Measurements from ENCODE around the gene HEPACAM2.

Gene HEPACAM2

GRCh38 chr7:93235541-93235940, 9.3 kb upstream of the HEPACAM2 start:
- Histone ChIP-seq H3K27me3 (replicated peaks; ENCODE audit: control insufficient read depth, insufficient read depth, low read length) (no peaks in the 10 kb centered on the region), H3K36me3 (ENCODE audit: control insufficient read depth, insufficient read depth, low read length) (no peaks in the 10 kb centered on the region), H3K4me3 (replicated peaks; ENCODE audit: low read depth, low read length) (no peak overlapping the region)
- no peak for TF ChIP-seq CTCF (IDR thresholded peaks at IDR 0.05; ENCODE audit: insufficient read depth, low read length, poor library complexity, severe bottlenecking)
- no peak for DNase-seq (ENCODE audit: extremely low read depth, insufficient read length)

GRCh38 chr7:93232673-93233018, 6.4 kb upstream of the HEPACAM2 start:
- no peak for DNase-seq (ENCODE audit: extremely low read depth, insufficient read length)
- peak overlapping the region; percentile 70 for H3K4me3 ChIP-seq (replicated peaks; ENCODE audit: low read depth, low read length)
- no peaks in the 10 kb centered on the region for H3K36me3 ChIP-seq (ENCODE audit: control insufficient read depth, insufficient read depth, low read length)
- TF ChIP-seq CTCF (IDR thresholded peaks at IDR 0.05; ENCODE audit: insufficient read depth, low read length, poor library complexity, severe bottlenecking), result no peak
- H3K27me3 ChIP-seq (replicated peaks; ENCODE audit: control insufficient read depth, insufficient read depth, low read length), result no peaks in the 10 kb centered on the region

GRCh38 chr7:93231799-93232672, 5.8 kb upstream of the HEPACAM2 start, which contains the start of gene VPS50:
TSS of gene VPS50 (plus strand) at chr7:93232366. CDS start at chr7:93232468, 102 bp downstream.
- peak within 1 kb of the TSS; percentile 70 for H3K4me3 ChIP-seq (replicated peaks; ENCODE audit: low read depth, low read length)
- no peak for TF ChIP-seq CTCF (IDR thresholded peaks at IDR 0.05; ENCODE audit: insufficient read depth, low read length, poor library complexity, severe bottlenecking)
- peak; percentile 90 for DNase-seq (ENCODE audit: extremely low read depth, insufficient read length)
- no peaks in the 10 kb centered on the region for H3K36me3 ChIP-seq (ENCODE audit: control insufficient read depth, insufficient read depth, low read length)
- H3K27me3 ChIP-seq (replicated peaks; ENCODE audit: control insufficient read depth, insufficient read depth, low read length), result no peaks in the 10 kb centered on the region

GRCh38 chr7:93231259-93231658, 5.0 kb upstream of the HEPACAM2 start:
- no peak for TF ChIP-seq CTCF (IDR thresholded peaks at IDR 0.05; ENCODE audit: insufficient read depth, low read length, poor library complexity, severe bottlenecking)
- H3K27me3 ChIP-seq (replicated peaks; ENCODE audit: control insufficient read depth, insufficient read depth, low read length), result no peaks in the 10 kb centered on the region
- peak overlapping the region; percentile 70 for H3K4me3 ChIP-seq (replicated peaks; ENCODE audit: low read depth, low read length)
- H3K36me3 ChIP-seq (ENCODE audit: control insufficient read depth, insufficient read depth, low read length), result no peaks in the 10 kb centered on the region
- no peak for DNase-seq (ENCODE audit: extremely low read depth, insufficient read length)

GRCh38 chr7:93228302-93228701, 2.0 kb upstream of the HEPACAM2 start:
- Histone ChIP-seq H3K36me3 (ENCODE audit: control insufficient read depth, insufficient read depth, low read length) (no peaks in the 10 kb centered on the region), H3K27me3 (replicated peaks; ENCODE audit: control insufficient read depth, insufficient read depth, low read length) (no peaks in the 10 kb centered on the region), H3K4me3 (replicated peaks; ENCODE audit: low read depth, low read length) (no peak overlapping the region)
- TF ChIP-seq CTCF (IDR thresholded peaks at IDR 0.05; ENCODE audit: insufficient read depth, low read length, poor library complexity, severe bottlenecking), result peak; percentile 63
- peak; percentile 28 for DNase-seq (ENCODE audit: extremely low read depth, insufficient read length)
